HG03095 (cell line): ENCODE measurements around the gene CDKN3.

Source experiments
- ATAC-seq: cut with Tn5 transposase; IDR thresholded peaks from one replicate; pipeline ENCODE4 v1.9.1; 2021; ENCODE audit warnings: moderate library complexity; ENCODE audit not compliant: unreplicated experiment

Gene CDKN3, protein sequence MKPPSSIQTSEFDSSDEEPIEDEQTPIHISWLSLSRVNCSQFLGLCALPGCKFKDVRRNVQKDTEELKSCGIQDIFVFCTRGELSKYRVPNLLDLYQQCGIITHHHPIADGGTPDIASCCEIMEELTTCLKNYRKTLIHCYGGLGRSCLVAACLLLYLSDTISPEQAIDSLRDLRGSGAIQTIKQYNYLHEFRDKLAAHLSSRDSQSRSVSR

DNA sequence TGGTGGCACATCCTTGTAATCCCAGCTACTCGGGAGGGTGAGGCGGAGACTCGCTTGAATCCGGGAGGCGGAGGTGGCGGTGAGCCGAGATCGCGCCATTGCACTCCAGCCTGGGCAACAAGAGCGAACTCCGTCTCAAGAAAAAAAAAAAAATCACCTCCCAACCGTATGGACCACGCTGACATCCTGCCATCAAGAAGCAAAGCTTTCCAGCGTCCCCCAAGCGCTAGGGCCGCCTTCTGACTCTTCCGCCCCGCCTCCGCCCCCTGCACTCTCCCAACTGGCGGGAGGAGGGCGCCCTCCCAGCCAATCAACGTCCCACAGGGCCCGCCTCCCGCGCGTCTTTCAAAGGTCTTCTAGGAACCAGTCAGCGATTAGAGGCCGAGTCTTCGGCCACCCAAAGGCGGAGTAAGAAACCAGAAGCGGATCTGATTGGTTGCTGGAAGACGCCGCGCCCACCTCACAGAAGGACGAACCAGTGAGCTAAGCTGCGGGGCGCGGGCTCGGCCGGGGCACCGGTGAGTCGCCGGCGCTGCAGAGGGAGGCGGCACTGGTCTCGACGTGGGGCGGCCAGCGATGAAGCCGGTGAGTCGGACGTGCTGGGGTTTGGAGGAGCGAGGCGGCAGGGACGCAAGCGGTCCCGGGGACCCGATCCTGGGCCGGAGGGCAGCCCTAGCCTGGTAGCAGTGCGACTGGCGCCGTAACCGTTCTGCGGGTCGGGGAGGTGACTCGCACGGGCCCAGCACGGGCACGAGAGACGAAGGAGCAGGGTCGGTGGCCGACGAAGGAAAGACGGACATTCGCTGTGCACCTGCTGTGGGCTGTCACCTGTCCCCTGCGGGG lies at the start of gene CDKN3:
Gene CDKN3, plus strand, starts transcription at position 515 of the 843 bp plus-strand sequence. Its CDS starts 62 bp downstream, at position 577.
- peak; percentile 95 for ATAC-seq

DNA sequence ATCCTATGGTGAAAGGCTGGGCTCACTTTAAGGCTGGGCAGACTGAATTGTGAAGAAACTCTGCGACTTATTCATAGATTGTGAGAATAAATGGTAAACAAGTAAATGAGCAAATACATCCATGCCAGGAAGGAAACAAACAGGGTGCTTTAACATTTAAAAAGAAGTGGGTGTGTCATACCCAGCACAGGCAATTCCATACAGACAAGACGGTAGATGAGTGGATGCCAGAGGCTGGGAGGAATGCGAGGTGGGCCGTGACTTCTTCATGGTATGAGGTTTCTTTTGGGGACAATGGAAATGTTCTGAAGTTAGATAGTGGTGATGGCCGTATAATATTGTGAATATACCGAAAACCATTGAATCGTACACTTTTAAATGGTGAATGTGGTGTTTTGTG lies 49.8 kb upstream of the CDKN3 start:
- no peak for ATAC-seq

DNA sequence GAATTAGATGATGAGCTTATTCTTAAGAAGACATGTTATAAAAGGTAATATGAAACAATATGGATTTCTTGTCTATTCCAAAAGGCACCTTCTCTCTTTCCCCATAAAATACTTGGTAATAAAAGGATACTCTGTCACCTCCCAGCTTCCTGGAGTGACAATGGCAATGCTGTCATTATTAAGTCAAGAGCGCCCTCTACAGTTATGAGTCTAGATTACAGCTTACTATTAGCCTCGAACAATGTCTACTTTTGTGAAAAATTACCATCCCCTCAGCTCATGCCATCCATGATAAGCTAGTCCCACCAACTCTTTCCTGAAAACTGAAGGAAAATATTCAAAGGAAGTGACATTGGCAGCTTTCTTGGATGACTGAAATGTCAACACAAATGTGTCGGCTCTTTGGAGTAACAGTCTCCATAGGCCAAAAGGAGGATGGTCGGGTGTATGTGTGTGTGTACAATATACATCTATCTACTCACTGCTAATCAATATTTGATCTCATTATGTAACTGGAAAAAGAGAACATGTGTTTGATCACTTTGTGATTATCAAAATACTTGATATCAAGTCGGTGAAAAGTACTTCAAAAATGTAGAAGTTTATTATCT lies 48.7 kb upstream of the CDKN3 start:
- no peak for ATAC-seq

DNA sequence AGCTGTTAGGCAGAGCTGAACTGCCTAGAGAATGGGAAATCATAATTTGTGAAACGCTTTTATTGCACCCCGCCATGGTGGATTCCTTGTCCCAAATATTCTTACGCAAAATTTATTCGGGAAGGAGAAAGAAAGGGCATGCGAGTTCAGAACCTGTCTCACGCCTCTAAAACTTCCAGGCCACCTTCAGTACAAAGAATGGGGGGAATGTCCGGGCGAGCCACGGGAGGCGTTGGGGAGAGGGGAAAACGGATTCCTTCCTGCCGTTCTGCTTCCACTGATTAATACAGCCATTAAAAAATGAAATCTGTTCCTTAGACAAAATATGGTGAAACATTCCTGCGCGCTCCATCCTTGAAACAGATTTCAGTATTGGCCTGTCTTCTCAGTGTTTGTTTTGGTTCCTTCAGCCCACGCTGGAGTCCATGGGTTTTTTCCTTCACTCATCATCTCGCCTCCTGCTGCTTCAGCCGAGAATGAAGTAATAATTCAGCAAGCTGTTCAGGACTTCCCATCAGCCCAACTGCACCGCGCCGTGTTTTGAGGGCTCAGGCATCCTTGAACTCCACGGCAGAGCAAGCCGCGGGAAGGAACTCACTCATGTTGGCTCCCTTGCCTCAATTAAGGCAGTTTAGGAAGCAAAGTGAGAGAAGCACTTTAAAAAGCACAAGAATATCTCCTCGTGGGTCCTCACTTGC lies 47.7 kb upstream of the CDKN3 start:
- no peak for ATAC-seq

DNA sequence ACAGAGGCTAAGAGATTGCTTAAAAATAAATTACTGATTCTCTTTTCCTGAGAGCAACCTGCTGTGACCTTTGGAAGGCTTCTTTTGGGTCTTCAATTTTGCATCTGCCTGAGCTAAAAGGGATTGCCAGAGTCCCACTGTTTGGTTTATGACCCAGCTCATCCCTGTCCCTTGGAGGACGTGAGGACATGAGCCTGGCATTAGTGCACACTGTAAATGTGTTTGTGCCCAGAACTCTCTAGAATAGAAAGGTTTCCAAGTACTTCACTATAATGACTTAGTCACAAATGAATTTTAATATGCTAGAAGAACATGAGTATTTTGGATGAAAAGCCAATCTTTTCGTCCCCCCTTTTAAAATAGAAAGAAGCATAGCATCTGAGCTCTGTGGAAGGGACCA lies 47.1 kb upstream of the CDKN3 start:
- ATAC-seq: no peak

DNA sequence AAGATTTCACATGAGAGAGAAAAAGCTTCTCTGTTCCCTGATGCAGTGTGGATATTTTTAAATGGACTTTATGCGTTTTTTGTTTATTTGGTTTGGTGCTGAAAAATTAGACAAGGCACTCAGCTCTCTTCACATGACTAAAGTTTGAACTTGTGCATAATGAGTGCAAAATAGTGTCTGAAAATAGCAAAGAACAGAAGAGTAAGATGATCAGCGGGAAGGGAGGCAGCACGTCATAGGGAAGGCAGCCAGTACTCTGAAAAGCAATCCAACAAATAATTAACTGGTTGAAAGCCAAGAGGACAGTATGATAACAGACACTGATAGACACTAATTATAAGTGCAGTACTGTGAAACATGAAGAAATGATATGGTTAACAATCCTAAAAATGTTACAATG lies 46.6 kb upstream of the CDKN3 start:
- ATAC-seq: no peak

DNA sequence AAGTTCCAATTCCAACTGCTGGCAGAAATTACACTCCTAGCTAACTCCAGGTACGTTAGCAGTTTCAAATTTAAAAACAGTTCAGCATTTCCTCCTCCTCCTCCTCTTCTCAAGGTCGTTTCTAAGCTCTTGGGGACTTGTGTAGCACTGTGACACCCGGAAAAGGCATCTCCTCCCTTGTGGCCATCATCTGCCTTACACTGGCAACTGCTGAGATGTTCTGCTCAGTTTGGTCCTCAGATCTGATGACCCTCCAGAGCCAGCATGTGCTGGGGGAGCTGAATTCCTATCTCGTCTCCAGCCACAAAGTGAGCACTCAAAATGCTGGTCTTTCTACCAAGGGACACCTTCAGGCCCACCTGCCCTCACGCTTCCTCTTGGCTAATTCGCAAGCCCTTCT lies 43.5 kb upstream of the CDKN3 start:
- ATAC-seq: no peak

DNA sequence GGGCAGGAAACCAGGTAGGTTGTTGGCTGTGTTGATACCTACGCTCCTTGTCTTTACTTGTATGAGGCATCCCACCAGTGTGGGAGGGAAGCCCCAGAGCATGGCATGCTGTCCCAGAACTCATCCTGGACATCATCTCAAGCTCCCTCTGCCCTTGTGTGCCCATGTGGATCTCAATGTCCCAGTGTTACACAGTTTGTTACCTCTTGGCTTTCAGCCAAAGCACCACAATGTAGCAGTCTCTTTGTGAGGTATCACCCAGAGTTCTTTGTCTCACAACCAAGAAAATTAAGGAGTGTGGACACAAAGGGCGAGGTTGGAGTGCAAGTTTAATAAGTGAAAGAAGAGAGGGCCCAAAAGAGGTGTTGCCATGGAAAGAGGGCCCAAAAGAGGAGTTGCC lies 43.1 kb upstream of the CDKN3 start:
- no peak for ATAC-seq

DNA sequence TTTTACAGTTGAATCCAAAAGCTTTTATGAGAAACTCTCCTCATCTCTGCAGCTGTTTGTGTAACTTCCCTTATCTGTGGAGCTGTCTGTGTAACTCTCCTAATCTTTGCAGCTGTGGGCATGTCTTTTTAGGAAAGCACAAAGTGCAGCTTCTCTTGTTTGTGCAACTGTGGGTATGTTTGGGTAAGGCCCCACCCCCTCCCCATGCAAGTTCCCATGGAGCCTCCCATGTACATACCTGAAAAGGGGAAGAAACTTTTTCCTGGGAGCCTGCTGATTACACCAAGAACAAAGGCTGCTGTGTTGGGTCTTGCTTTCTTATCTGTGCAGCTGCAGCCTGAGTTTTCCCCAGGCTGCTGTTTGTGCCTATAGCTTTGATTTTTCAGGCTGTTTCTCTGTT lies 42.7 kb upstream of the CDKN3 start:
- ATAC-seq: no peak

DNA sequence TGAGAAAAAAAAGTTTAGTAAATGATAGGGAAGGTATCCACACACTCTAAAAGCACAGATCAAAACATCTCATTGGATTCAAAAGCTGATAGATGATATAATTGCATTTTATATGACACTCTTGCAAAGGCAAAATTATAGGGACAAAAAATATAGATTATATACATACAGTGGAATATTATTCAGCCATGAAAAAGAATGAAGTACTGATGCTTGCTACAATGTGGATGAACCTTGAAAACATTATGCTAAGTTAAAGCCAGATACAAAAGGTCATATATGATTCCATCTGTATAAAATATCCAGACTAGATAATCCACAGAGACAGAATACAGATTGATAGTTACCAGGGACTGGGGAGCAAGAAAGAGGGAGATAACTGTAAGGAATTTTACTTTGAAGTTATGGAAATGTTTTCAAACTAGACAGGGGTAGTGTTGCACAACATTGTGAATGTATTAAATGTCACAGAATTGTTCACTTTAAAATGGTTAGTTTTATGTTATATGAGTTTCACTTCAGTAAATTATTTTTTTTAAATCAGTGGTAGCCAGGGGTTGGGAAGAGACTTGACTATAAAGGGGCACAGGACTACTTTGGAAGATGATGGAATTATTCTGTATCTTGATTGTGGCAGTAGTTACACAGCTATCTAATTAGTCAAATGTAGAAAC lies 41.7 kb upstream of the CDKN3 start:
- no peak for ATAC-seq

DNA sequence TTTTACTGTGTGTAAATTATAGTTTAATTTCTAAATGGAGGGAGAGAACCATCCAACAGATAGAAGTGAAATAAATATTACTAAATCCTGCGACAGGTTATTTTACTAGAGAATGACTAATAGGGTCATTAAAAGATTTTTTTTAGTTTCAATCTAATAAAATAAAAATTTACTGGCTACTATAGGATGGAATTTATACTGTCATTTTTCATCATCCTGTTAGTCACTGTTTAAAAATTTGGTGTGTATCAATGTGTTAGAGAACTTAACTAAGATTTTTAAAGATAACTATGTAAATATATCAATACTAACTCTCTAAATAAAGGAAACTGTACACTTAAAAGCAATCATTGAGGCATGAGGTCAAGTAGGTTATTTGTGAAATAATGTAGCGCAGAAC lies 41.1 kb upstream of the CDKN3 start:
- ATAC-seq: no peak

DNA sequence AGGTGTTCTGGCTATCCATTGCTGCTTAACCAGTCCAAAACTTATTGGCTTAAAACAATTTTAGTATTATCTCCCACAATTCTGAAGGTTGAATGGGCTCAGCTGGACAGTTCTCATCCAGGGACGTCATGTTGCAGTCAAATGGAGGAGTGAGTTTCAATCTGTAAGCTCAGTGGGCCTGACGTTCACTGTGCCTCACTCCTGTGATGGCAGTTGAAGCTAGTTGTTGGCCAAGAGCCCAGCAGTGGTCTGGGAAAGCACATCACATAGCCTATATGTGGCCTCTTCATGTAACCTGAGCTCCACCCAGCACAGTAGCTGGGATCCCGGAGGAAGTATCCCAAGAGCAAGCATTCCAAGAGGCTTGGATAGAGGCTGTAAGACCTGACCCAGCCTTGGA lies 40.6 kb upstream of the CDKN3 start:
- ATAC-seq: no peak

DNA sequence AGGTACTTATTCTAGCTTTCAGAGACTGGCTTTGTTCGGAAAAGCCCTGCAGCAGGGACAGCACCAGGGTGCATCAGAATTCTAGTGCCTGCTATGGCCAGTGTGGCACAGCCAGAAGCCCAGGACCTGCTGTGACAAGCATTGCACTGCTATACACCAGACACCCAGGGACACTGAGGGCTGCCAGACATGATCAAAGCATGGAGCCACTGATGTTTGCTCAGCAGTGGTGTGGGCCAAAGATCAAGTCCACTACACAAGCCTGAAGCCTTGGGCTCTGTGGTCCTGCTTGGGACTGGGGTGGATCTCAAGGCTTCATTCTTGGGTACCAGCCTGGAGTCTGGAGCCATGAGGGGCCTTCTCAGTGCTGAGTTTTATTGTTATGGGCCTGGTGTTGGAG lies 36.1 kb upstream of the CDKN3 start:
- no peak for ATAC-seq

DNA sequence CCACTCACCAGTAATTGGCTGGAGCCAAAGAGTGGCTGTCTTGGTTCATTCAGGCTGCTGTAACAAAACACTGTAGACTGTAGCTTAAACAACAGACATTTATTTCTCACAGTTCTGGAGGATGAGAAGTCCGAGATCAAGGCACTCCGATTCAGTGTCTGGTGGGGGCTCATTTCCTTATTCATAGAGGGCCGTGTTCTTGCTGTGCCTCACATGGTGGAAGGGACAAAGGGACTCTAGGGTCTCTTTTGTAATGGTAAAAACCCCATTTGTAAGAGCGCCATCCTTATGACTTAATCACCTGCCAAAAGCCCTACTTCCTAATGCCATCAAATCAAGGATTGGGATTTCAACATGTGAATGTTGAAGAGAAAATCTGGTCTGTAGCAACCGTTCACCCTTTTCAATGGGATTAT lies 34.7 kb upstream of the CDKN3 start:
- no peak for ATAC-seq

DNA sequence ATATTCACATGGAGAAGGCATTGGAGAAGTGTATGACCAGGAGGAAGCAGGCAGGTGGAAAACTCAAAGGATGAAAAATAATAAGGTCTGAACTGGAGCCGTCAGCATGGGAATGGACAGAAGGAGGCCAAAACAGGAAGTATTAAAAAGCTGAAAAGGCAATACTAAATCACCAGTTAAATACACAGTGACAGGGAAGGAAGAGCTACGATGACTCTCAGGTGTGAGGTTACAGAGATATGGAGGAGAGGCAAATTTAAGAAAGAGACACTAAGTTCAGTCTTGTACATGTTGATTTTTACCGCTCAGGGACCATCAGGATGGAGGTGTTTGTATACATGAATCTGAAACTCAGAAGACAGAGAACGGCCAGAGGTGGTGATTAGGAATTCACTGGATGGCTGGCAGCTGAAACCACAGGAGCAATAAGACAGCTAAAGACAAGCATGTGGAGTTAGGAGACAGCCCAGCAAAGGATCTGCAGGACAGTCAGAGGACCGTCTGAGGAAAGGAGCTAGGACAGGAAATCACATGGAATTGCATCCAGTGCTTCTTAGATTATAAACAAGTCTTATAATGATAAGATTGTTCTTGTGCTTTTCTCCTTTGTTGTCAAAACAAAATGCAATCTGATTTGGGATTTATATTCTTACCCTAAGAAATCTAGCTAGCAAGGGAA lies 33.9 kb upstream of the CDKN3 start:
- ATAC-seq: no peak

DNA sequence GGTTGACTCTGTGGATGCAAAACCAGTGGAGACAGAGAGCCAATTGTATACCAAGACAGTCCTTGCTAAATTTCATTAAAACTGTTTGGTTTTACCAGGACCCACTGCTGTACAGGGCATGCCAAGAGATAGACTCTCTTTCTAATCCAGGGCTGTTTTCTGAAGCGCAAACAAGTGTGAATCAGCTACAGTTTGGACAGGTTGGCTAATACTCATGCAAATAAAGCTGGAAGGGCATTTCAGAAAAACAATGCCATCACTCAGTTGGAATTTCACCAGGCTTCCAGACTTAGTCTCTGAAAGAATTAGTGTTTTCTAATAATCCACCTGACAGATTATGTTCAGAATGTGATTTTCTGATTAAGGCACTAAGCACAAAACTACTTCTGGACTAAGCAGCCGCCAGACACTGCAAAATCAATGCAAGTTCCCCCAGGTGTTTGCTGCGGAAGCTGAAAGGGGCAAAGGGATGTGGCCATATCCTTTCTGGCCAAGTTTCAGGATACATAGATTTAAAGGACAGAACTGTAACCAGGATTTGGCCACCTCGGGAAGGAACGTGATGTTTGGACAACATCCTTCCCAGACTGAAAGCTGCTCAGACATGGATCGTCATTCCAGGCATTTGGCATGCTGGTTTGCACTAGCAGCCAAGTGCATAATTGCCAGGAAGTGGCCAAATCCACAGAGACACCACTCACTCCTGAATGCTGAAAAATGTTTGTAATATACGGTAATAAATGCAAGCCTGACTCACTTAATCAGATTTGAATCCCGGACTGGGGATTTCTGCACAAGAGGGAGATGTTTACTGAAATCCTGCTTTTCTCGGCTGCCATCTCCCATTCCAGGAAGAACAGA lies 32.0 kb upstream of the CDKN3 start:
- no peak for ATAC-seq

DNA sequence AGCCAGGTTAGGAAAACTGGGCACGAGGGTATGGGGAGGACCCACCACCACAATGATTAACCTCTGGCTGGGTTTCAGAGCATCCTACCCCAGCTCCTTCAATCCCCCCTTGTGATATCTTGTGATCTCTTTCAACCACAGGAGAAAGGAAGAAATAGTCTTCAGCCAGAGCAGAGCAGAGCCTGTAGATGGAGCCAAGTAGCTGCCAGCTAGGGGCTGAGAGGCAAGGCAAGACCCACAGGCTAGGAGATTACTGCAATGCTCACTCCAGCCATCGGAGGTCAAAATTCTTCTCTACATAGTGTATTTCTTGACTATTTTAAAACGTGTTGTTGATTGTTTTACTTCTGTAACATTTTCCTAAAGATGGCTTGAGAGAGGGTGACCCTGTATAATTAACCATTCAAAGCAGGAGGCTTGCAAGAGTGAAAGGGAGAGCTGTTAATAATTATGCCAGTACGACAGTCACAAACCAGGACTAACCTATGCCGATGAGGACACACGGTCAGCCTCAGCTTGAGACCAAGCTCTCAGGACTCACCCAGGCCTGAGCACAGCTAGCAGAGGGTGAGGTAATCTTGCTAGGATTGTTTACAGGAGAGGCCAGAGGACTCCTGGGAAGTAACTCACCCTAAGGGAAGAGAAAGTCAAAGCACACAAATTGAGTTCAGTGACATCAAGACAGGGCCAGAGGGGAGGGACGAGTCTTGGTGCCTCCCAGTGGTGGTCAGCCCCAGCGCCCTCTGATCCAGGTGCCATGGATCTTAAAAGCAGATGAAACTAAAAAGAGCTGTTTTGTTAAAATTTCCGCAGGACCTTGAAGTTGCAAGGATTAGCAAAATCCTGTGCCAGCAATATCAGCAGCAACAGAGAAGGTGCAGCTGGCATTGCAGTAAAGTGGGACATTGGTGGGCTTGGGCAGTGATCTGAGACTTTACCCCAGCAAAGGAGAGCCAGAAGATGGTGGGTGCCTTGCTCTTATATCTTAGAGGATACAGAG lies 29.8 kb upstream of the CDKN3 start:
- no peak for ATAC-seq

DNA sequence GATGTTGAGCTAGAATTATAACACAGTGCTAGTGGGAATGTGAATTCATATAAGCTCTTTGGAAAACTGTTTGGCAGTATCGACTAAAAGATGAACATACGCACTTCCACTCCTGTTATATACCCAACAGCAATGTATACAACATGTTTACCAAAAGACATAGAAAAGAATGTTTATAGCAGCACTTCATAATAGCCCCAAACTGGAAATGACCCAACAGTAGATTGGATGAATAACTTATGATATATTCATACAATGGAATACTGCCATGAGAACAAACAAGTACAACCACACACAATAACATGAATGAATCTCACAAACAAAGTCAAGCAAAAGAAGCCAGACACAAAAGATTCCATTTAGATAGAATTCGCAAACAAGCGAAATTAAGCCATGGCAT lies 28.5 kb upstream of the CDKN3 start:
- no peak for ATAC-seq
